SJSA1 (cell line): ENCODE measurements around the gene MORN1. TPM values are rescaled to one million over a fixed set of nuclear protein-coding genes. Genes with fewer than 3 reads are reported as not detected.
A peak's percentile ranks its signal among the peaks of the same experiment; 100 is the strongest.
"Not testable (repeated sequence)": the region's sequence is repeated elsewhere in the genome, so short reads cannot be mapped to it uniquely, and the experiment has no call there.

Experiments used
- DNase-seq, 2 experiments: peaks; one replicate each; pipeline ENCODE4 v3.0.0-alpha.2; 2015 to 2020; ENCODE audit warnings: low spot score in 2 of 2, low read depth in 1 of 2
- H3K27ac ChIP-seq: fragments of 250-450 bp; sonication (Bioruptor Pico); 2 replicates; pipeline ENCODE4 v1.5.1; 2020; ENCODE audit warnings: mild to moderate bottlenecking, moderate library complexity
- H3K27me3 ChIP-seq: fragments of 250-450 bp; sonication (Bioruptor Pico); replicated peaks from 2 replicates; pipeline ENCODE4 v1.5.1; 2020; ENCODE audit warnings: mild to moderate bottlenecking, moderate library complexity
- H3K36me3 ChIP-seq: fragments of 250-450 bp; sonication (Bioruptor Pico); 2 replicates; pipeline ENCODE4 v1.5.1; 2020; ENCODE audit warnings: mild to moderate bottlenecking
- H3K4me1 ChIP-seq: fragments of 250-450 bp; sonication (Bioruptor Pico); replicated peaks from 2 replicates; pipeline ENCODE4 v1.6.1; 2021; ENCODE audit warnings: mild to moderate bottlenecking
- H3K4me3 ChIP-seq: fragments of 250-450 bp; sonication (Bioruptor Pico); 2 replicates; pipeline ENCODE4 v1.5.1; 2020; ENCODE audit warnings: mild to moderate bottlenecking
- H3K9me3 ChIP-seq: fragments of 250-450 bp; sonication (Bioruptor Pico); replicated peaks from 2 replicates; pipeline ENCODE4 v1.5.1; 2020; ENCODE audit warnings: mild to moderate bottlenecking
- total RNA-seq: library from RNA; depleted of rRNA; stranded (reverse); fragments of >200 nt; shearing (Covaris generic); gene quantifications from 2 replicates; pipeline ENCODE4 v1.2.3, GENCODE V29; 2014

MORN1 gene
- total RNA-seq, 1 experiment from 2014 or later = 5.0 TPM

DNA sequence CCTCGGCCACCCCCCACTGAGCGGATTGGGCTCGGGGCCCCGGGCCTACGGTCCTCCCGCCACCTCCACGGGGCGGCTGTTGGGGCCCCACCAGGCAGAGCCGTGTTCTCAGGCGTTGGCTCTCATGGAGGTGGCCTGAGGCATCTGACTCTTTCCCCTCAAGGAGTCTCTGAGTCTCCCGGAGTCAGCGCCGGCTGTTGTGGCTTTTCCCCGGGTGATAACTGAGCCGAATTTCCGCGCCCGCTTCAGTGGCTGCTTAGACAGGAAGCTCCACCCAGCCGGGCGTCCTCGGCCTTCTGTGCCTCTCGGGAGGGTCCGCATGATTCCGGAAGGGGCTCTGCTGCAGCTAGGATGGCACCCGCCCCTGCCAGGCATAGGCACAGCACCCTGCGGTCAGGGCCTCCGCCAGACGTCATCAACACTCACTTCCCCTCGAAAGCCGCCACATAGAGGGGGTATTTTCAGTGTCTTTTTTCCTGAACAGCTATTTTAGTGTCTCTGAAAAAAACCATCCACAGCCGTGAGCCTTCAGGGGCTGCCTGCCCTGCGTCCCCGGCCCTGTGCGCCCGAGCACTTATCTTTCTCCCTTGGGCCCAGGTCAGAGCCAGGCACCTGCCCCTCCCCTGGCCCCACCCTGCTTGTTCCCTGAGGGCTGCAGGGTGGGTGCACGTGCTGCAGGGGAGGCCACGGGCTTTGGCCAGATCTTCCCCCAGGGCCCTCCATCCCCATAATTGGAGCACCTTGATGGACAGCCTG is 90.3 kb downstream of the MORN1 start:
- Histone ChIP-seq H3K9me3 (no peaks in the 10 kb centered on the region), H3K27me3 (no peaks in the 10 kb centered on the region), H3K36me3 (peaks cover 38% of the 10 kb centered on the region), H3K27ac (no peak overlapping the region), H3K4me1 (no peaks in the 10 kb centered on the region), H3K4me3 (no peak overlapping the region)
- no peak for DNase-seq

DNA sequence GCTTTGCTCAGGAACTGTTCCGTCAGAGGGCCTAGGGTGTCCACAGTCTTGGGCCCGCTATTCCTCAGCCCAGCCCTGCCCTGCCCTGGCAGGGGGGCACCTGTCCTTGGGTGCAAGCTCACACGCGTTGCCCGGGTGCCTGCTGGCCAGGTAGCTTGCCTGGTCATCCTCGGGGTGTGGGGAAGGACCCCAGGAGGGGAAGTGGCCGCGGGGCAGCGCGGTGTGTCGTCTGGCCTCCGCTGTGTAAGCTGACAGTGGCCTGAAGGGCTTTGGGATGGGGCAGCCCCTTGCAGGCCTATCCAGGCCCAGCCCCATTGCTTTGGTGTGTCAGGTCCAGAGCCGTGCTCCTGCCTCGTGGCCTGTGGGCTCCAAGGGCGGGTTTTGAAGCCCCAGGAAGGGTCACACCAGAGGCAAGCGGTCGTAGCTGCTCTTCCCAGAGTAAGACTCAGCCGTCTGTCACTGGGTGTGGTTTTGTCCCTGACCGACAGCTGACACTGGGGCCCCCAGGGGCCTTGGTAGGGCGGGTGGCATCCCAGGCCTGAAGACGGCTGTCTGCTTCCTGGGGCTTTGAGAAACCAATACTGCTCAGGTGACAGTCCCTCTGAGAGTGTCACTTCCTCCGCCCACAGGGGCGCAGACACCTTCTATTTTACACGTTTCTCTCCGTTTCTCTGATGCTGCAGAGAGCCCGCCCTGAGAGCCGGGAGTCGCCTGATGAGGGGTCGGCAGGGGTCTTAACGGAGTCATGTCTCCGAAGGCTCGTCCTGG is 91.2 kb downstream of the MORN1 start:
- H3K36me3 ChIP-seq = peaks cover 29% of the 10 kb centered on the region
- no peak overlapping the region for H3K4me3 ChIP-seq
- no peaks in the 10 kb centered on the region for H3K9me3 ChIP-seq
- peaks cover 6% of the 10 kb centered on the region; the same call in 1 of the 2 replicates for H3K4me1 ChIP-seq
- no peak for DNase-seq
- H3K27me3 ChIP-seq = no peaks in the 10 kb centered on the region
- H3K27ac ChIP-seq = no peak overlapping the region

DNA sequence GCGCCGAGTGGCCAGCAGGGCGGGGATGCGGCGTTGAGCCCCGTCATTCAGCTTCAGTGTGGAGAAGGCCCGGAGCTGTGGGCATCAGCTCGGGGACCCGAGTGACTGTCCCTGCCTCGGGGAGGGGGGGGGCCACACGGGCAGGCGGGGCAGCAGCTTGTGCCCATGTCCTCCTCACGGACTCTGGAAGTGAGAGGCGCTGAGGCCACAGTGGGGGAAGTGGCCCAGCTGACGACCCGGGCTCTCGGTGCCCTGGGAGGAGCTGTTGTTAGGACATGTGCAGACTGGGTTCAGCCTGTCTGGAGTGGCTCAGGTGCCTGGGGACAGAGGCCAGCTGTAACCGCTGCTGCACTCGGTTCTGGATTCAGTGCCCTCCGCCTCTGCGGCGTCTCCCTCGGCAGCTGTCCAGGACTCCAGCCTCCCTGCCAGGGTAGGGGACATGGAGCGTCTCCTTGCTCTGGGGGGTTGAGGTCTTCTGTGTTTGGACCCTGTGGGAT is 92.2 kb downstream of the MORN1 start:
- Histone ChIP-seq H3K27ac (no peak overlapping the region), H3K36me3 (peaks cover 19% of the 10 kb centered on the region), H3K4me1 (peaks cover 6% of the 10 kb centered on the region; the same call in 1 of the 2 replicates), H3K27me3 (no peaks in the 10 kb centered on the region), H3K9me3 (no peaks in the 10 kb centered on the region), H3K4me3 (no peak overlapping the region)
- no peak for DNase-seq

DNA sequence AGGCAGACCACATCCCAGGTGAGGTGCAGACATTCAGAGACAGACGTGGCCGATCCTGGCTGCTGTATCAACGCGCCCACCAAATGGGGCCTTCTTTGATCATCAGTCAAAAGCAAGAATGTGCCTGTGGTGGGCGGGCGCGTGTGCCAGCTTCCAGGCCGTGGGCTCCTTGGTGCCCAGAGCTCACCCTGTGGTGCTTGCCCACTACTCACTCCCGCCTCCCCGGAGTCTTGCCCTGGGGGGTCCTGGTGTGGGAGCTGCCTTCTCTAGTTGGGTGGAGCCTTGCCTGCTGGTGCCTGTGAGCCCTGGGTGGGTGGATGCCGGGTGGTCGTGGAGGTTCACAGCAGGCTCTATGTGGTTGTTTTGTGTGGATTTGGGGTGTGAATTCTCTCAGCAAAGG is 92.7 kb downstream of the MORN1 start:
- no peak overlapping the region for H3K4me3 ChIP-seq
- H3K27me3 ChIP-seq = no peaks in the 10 kb centered on the region
- peaks cover 14% of the 10 kb centered on the region for H3K36me3 ChIP-seq
- no peak for DNase-seq
- H3K27ac ChIP-seq = no peak overlapping the region
- H3K9me3 ChIP-seq = no peaks in the 10 kb centered on the region
- peaks cover 6% of the 10 kb centered on the region; the same call in 1 of the 2 replicates for H3K4me1 ChIP-seq

DNA sequence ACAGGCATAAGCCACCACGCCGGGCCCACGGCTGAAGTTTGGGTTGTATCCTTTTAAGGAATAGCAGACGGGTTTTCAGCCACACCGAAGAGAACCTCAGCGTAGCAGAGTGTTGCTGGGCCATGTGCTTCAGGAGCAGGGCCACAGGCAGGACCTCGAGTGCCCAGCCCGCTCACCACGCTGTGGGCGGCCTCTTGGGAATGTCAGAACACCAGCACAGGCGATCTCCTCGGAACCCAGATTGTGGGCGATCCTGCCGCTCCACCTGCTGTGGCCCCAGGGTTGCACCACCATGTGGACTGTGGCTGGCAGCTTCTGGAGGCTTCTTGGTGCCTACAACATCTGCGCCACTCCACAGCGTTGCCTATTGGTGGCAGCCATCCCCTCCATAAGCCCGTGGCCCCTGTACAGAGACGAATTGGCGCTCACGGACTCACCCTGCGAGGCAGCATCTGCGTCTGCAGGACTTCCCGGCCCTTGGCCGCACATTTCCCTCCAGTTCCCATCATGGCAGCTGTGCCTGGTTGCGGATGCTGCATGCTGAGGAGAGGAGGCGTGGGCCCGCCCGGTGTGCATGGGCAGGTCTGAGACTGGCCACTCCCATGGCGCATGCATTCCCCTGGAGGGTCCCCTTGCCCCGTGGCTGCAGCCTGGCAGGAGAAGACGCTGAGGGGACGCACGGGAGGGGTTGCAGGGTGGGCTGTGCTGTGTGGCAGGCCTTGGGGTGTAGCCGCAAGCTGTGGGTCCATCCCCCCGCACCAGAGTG is 93.9 kb downstream of the MORN1 start:
- H3K27ac ChIP-seq = no peak overlapping the region
- no peak for DNase-seq

DNA sequence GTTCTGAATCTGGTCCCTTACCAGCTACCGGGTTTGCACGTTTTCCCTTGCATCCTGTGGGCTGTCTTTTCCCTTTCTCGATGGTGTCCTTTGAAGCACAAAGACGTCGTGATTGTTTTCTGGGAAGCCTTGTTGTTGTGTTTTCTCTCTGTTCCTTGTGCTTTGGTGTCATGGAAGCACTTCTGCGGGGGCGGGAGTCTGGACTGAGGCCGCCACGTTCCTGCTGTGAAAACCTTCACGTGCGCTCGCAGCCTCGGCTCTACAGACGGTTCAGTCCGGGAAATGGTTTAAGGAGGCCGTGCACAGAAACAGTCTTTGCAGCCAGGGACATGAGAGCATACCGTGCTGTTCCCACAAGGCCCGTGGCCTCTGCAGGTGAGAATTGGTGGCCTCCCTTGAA is 94.7 kb downstream of the MORN1 start:
- Histone ChIP-seq H3K36me3 (no peaks in the 10 kb centered on the region; the same call in 1 of the 2 replicates), H3K4me3 (no peak overlapping the region), H3K9me3 (no peaks in the 10 kb centered on the region), H3K27ac (no peak overlapping the region), H3K27me3 (no peaks in the 10 kb centered on the region), H3K4me1 (peaks cover 17% of the 10 kb centered on the region)
- DNase-seq = no peak

More for the DNA sequence above, 93.9 kb downstream of the MORN1 start:
- Histone ChIP-seq H3K4me3 (no peak overlapping the region), H3K9me3 (no peaks in the 10 kb centered on the region), H3K27me3 (no peaks in the 10 kb centered on the region), H3K4me1 (peaks cover 9% of the 10 kb centered on the region), H3K36me3 (peaks cover 2% of the 10 kb centered on the region)

DNA sequence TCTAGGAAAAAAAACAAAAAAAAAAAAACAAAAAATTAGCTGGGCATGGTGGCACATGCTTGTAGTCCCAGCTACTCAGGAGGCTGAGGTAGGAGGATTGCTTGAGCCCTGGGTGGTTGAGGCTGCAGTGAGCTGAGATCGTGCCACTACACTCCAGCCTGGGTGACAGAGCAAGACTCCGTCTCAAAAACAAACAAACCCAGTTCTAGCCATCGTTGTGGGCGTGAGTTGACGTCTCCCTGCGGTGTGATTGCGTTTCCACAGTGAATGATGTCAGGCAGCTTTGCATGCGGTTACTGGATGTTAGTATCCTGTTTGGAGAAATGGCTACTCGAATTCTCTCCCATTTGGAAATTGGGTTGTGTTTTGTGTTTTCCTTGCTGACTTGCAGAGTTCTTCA is 95.1 kb downstream of the MORN1 start:
- not testable (repeated sequence) for DNase-seq, H3K4me3 ChIP-seq, H3K27me3 ChIP-seq, H3K27ac ChIP-seq, H3K36me3 ChIP-seq, H3K9me3 ChIP-seq
- H3K4me1 ChIP-seq = peaks cover 21% of the 10 kb centered on the region

DNA sequence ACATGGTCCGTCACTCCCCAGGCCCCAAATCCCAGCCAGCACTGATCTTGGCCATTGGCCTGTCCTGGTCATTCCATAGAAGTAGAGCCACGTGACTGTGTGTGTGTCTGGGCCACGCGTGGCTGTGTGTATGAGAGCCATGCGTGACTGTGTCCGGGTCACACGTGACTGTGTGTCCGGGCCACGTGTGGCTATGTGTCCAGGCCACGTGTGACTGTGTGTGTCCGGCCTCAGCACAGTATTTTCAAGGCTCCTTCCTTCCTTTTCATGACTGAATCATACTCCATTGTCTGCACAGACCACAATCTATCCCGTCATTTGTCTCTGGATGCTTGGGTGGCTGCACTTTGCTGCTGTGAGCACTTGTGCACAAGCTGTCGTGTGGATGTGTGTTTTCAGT is 95.8 kb downstream of the MORN1 start:
- Histone ChIP-seq H3K36me3 (no peaks in the 10 kb centered on the region; the same call in 1 of the 2 replicates), H3K27ac (no peak overlapping the region), H3K9me3 (no peaks in the 10 kb centered on the region), H3K27me3 (no peaks in the 10 kb centered on the region), H3K4me1 (peaks cover 27% of the 10 kb centered on the region), H3K4me3 (no peak overlapping the region)
- no peak for DNase-seq

DNA sequence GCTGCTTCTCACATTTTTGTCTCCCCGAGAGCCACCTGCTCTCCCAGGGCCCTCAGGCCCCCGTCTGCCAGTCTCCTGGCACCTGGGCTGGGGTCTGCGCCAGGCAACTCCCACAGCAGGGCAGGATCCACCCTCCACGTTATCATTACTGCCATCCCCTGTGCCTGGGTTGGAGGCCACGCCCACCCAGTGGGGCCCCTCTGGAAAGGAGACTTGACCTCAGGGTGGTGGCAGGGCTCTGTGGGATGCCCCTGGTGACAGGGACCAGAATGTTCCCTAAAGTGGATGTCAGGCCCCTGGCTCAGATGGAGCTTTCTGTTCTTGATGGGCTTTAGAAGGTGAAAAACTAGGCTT is 96.7 kb downstream of the MORN1 start:
- Histone ChIP-seq H3K27ac (no peak overlapping the region), H3K36me3 (no peaks in the 10 kb centered on the region)

DNA sequence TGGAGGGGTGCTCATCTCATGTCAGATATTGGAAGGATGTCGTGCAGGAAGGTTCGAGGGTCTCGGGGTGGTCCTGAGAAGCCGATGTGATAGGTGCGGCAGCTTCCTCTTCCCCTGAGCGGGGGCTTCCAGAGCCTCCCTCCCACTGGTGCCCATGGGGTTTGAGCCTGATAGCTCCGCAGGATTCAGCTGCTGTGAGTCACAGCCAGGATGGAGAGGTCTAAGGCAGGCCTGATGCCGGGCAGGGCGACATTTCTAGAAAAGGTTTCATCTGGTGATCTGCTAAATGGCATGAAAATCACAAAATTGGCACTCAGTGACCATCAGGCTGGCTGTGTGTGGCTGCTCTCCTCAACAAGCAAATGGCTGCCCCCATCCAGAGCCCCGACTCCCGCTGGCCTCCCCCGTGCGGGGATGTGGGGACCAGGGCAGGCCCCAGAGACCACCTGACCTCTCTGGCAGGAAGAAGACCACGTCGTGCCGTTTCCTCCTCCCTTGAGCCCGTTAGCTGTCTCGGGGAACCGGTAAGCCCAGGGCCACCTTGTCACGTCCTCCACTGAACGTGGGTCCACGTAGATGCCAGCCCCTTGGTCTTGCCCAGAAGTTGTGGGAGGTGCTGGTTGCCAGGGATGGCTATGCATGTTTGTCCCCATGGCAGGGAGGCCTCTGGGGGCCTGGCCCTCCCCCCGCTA is 97.2 kb downstream of the MORN1 start:
- no peak overlapping the region for H3K27ac ChIP-seq
- no peaks in the 10 kb centered on the region for H3K27me3 ChIP-seq
- no peaks in the 10 kb centered on the region for H3K9me3 ChIP-seq
- H3K36me3 ChIP-seq = no peaks in the 10 kb centered on the region
- no peak overlapping the region for H3K4me3 ChIP-seq
- H3K4me1 ChIP-seq = peaks cover 38% of the 10 kb centered on the region
- DNase-seq = no peak

More for the DNA sequence above, 96.7 kb downstream of the MORN1 start:
- DNase-seq = no peak
- H3K9me3 ChIP-seq = no peaks in the 10 kb centered on the region
- peaks cover 35% of the 10 kb centered on the region for H3K4me1 ChIP-seq
- H3K27me3 ChIP-seq = no peaks in the 10 kb centered on the region
- H3K4me3 ChIP-seq = no peak overlapping the region

DNA sequence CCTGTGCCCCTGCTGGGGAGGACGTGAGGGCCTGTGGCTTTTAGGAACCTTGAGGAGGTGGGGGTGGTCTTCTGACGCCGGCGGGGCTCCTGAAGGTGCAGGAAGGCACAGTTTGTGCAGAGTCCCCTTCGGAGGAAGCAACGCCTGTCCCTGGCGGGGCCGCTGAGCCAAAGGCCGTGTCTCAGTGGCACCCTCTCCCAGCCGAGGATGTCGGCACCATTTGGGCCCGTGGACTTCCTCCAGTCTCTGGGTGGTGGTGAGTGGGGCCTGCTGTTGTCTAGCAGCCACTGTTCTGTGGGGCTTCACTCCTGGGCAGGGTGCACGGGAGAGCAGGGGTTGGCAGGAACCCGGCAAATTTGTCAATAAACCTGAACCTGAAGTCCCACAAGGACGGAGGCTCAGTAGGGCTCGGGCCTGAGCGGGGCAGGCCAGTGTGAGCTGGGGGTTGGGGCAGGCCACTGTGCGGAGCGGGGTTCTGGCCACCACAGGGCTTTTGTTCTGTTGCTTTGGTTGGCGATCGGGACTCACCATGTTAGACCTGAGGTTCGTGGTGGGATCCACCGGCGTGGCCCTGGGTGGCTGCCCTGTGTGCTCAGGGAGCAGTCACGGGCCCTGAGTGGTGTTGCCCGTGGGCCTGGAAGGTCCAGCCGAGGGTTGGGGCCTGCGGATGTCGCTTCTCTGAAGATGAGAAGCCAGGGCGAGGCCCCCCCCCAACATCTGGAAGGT is 98.5 kb downstream of the MORN1 start:
- Histone ChIP-seq H3K27ac (no peak overlapping the region), H3K27me3 (no peaks in the 10 kb centered on the region), H3K4me1 (peaks cover 38% of the 10 kb centered on the region), H3K4me3 (no peak overlapping the region), H3K36me3 (no peaks in the 10 kb centered on the region), H3K9me3 (no peaks in the 10 kb centered on the region)
- no peak for DNase-seq

DNA sequence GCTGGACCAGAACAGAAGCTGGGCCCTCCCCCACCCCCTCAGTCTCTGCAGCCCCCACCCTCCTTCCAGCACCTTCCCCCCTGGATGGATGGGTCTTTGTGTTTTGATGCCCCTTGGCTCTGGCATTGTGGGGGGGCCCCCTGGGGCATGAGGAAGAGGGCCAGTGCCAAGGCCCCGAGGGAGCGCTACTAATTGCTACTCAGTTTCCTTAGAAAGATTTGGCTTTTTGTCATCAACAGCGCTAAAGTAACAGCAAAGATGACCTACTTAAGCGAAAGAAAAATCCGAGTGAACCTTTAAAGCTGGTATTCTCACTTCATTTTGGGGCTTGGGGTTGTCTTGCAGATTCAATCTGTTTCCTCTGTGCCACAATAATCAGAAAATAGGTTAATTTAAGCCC is 99.8 kb downstream of the MORN1 start:
- Histone ChIP-seq H3K27me3 (no peaks in the 10 kb centered on the region), H3K4me1 (peaks cover 38% of the 10 kb centered on the region), H3K36me3 (no peaks in the 10 kb centered on the region), H3K4me3 (no peak overlapping the region), H3K27ac (peak overlapping the region; percentile 94), H3K9me3 (no peaks in the 10 kb centered on the region)
- no peak for DNase-seq
